GM12878 (cell line): ENCODE results near the gene C11orf91. TPM values are rescaled to one million over a fixed set of nuclear protein-coding genes. Genes with fewer than 3 reads are reported as not detected.

ENCODE experiments used
- BCL11A ChIP-seq: IDR thresholded peaks from 2 replicates; pipeline ENCODE4 v1.6.1; 2011; ENCODE audit warnings: low read depth, low read length
- BCL3 ChIP-seq: IDR thresholded peaks from 2 replicates; pipeline ENCODE4 v1.6.1; 2011; ENCODE audit warnings: borderline replicate concordance, low read depth, mild to moderate bottlenecking, moderate library complexity, low read length; ENCODE audit not compliant: insufficient read depth, poor library complexity, severe bottlenecking
- CBX5 ChIP-seq: sonication (generic); IDR thresholded peaks from 2 replicates; pipeline ENCODE4 v1.6.1; 2016; ENCODE audit warnings: low read depth, moderate library complexity, mild to moderate bottlenecking, inconsistent platforms
- CHD2 ChIP-seq: IDR thresholded peaks from 2 replicates; pipeline ENCODE4 v1.6.1; 2011; ENCODE audit warnings: low read depth, low read length, improper control_type of control experiment, borderline replicate concordance
- ELK1 ChIP-seq: IDR thresholded peaks from 2 replicates; pipeline ENCODE4 v1.6.1; 2012; ENCODE audit warnings: low read depth, low read length, improper control_type of control experiment
- GABPA ChIP-seq: IDR thresholded peaks from 2 replicates; pipeline ENCODE4 v1.6.1; 2014; ENCODE audit warnings: antibody characterized with exemption, low read depth, mild to moderate bottlenecking, inconsistent platforms
- HCFC1 ChIP-seq: fragments of 150-350 bp; IDR thresholded peaks from 2 replicates; pipeline ENCODE4 v1.6.1; 2014; ENCODE audit warnings: low read length
- JUNB ChIP-seq: IDR thresholded peaks from 2 replicates; pipeline ENCODE4 v1.6.1; 2016; ENCODE audit warnings: antibody characterized with exemption, mild to moderate bottlenecking
- MEF2B ChIP-seq: fragments of 450-650 bp; IDR thresholded peaks from 2 replicates; pipeline ENCODE4 v1.6.1; 2018; ENCODE audit warnings: mild to moderate bottlenecking, moderate library complexity; ENCODE audit not compliant: partially characterized antibody, poor library complexity, severe bottlenecking
- MTA3 ChIP-seq: IDR thresholded peaks from 2 replicates; pipeline ENCODE4 v1.6.1; 2012; ENCODE audit warnings: low read length, inconsistent platforms, borderline replicate concordance
- NFXL1 ChIP-seq: fragments of 450-650 bp; IDR thresholded peaks from 2 replicates; pipeline ENCODE4 v1.6.1; 2017; ENCODE audit warnings: antibody characterized with exemption, mild to moderate bottlenecking, borderline replicate concordance
- NR2F1 ChIP-seq: fragments of 450-650 bp; conservative IDR thresholded peaks from 2 replicates; pipeline ENCODE4 v1.6.1; 2017; ENCODE audit warnings: mild to moderate bottlenecking
- POLR2A ChIP-seq: IDR thresholded peaks from 2 replicates; pipeline ENCODE4 v1.6.1; 2011; ENCODE audit warnings: low read depth, mild to moderate bottlenecking, low read length
- RBBP5 ChIP-seq: fragments of 200-600 bp; sonication (generic); conservative IDR thresholded peaks from 2 replicates; pipeline ENCODE4 v1.6.1; 2016
- SKIL ChIP-seq: fragments of 450-650 bp; IDR thresholded peaks from 2 replicates; pipeline ENCODE4 v1.6.1; 2017; ENCODE audit warnings: mild to moderate bottlenecking, low read depth, inconsistent platforms; ENCODE audit not compliant: poor library complexity, severe bottlenecking
- STAT1 ChIP-seq: fragments of 450-650 bp; conservative IDR thresholded peaks from 2 replicates; pipeline ENCODE4 v1.6.1; 2014; ENCODE audit warnings: antibody characterized with exemption, mild to moderate bottlenecking
- USF1 ChIP-seq: IDR thresholded peaks from 2 replicates; pipeline ENCODE4 v1.6.1; 2011; ENCODE audit warnings: borderline replicate concordance, low read depth, mild to moderate bottlenecking, moderate library complexity, mixed read lengths, low read length; ENCODE audit not compliant: insufficient read depth; ENCODE audit errors: extremely low read length
- YBX1 ChIP-seq: fragments of 450-650 bp; IDR thresholded peaks from 2 replicates; pipeline ENCODE4 v1.6.1; 2016; ENCODE audit warnings: antibody characterized with exemption
- YY1 ChIP-seq: IDR thresholded peaks from 2 replicates; pipeline ENCODE4 v1.6.1; 2011; ENCODE audit warnings: low read depth, mild to moderate bottlenecking, low read length
- ZNF687 ChIP-seq: fragments of 450-650 bp; IDR thresholded peaks from 2 replicates; pipeline ENCODE4 v1.6.1; 2017; ENCODE audit warnings: mild to moderate bottlenecking, moderate library complexity
- ZZZ3 ChIP-seq: IDR thresholded peaks from 2 replicates; pipeline ENCODE4 v1.6.1; 2011; ENCODE audit warnings: low read depth; ENCODE audit not compliant: control insufficient read depth, insufficient read length
- polyA plus RNA-seq, 11 experiments: library from polyadenylated mRNA; depleted of rRNA in 4 of 11; unstranded in 6 of 11; stranded (reverse) in 5 of 11; fragments of >200 nt; fragmentation: Nextera tagmentation in 4 of 11; fragmentation: Illumina TruSeq in 1 of 11; extraction: Ambion mirVana in 4 of 11; extraction: Trizol in 1 of 11; gene quantifications; 1 replicate in 1 of 11; 2 replicates in 10 of 11; pipeline versions ENCODE4 v1.2.1 to v1.2.3, GENCODE V29; 2011 to 2016; ENCODE audit warnings: inconsistent platforms in 2 of 11, missing spikeins in 2 of 11, low read depth in 1 of 11
- total RNA-seq, 4 experiments: library from RNA; depleted of rRNA in 3 of 4; stranded (reverse); fragments of >200 nt in 3 of 4; fragmentation: Illumina TruSeq in 1 of 4; extraction: Trizol in 1 of 4; gene quantifications; 2 replicates each; pipeline versions ENCODE4 v1.2.1 to v1.2.3, GENCODE V29; 2013 to 2021

Gene C11orf91
- total and polyA plus RNA-seq, 10 of the 15 experiments (the other 5 are each of a cell fraction or from before 2014, with no cell fraction given), result not detected

GRCh38 chr11:33731723-33732531, 31.3 kb upstream of the C11orf91 start (continued):
- TF ChIP-seq USF1 (no peak), SKIL (no peak), GABPA (no peak), BCL3 (no peak), MEF2B (peak; percentile 81), ZZZ3 (no peak), NR2F1 (no peak), MTA3 (no peak), JUNB (0 out of 2 replicates have a peak, but pooled peaks have one; percentile 8), RBBP5 (no peak), ZNF687 (0 out of 2 replicates have a peak, but pooled peaks have one; percentile 45), POLR2A (no peak), CHD2 (no peak), YBX1 (no peak), CBX5 (0 out of 2 replicates have a peak, but pooled peaks have one; percentile 14), YY1 (0 out of 2 replicates have a peak, but pooled peaks have one; percentile 22), ELK1 (no peak), NFXL1 (no peak), BCL11A (no peak), STAT1 (no peak), HCFC1 (no peak)
